CMK (cell line): ENCODE results near the gene SETD1B.
"Not testable (repeated sequence)": the region's sequence is repeated elsewhere in the genome, so short reads cannot be mapped to it uniquely, and the experiment has no call there.

Experiments used
- DNase-seq: peaks from one replicate; pipeline ENCODE4 v3.0.0-alpha.2; 2010; ENCODE audit warnings: low read depth

SETD1B gene

GRCh38 chr12:121825041-121825523 is 21.3 kb downstream of the SETD1B start:
- DNase-seq: no peak

DNA sequence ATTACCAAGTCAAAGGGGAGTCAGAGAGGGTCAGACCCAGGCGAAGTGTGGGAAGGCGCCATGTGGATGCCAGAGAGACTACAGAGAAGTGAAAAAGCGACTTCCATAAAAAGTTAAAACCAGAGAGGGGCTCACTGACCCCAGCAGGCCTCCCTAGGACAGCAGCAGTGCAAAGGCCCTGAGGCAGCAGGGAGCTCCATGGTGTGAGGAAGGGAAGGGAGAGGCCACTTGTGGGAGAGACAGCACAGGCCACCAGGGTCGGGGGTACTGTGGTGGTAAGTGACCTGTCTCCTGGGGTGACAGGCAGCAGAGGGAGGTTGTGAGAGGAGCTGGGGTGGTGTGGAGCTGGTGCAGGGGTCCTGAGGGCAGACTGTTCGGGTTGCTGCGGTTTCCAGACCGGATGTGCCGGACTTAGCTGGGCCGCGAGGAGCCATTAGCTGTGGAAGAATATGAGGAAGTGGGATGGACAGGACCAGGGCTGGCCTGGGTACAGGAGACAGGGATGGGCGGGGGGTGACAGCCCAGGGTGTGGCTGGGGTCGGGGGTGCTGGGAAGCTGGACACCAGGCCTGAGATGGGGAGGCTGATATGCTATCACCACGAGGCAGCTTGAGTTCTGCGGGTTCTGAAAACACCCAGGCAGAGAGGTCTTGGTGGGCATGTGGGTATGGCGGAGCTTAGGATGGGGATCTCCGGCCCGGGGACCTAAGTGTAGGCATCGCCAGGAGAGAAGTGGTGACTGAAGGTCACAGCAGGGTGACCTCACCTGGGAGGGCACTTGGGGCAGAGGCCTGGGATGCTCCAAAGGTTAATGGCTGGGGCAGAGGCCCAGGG is 22.7 kb downstream of the SETD1B start:
- DNase-seq: peak; percentile 86

DNA sequence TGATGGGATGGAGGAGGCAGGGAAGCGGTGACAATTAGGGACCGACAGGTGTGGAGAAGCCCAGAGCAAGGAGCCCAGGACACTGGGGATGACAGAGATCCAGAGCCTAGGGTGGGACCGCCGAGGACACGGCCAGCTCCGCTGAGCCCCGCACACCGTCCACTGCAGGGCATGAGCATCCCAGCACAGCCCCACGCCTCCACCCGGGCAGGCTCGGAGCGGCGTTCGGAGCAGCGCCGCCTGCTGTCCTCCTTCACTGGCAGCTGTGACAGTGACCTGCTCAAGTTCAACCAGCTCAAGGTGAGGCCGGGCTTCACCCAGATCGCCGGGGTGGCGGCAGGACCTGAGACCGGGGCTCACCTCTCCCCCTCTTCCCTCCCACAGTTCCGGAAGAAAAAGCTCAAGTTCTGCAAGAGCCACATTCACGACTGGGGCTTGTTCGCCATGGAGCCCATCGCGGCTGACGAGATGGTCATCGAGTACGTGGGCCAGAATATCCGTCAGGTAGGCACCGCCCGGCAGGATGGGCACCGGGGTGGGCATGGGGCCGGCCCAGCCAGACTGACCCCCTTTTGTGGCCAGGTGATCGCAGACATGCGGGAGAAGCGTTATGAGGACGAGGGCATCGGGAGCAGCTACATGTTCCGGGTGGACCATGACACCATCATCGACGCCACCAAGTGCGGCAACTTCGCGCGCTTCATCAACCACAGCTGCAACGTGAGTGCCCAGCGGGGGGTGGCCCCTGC is 23.7 kb downstream of the SETD1B start:
- DNase-seq: no peak

GRCh38 chr12:121828306-121828705 is 24.5 kb downstream of the SETD1B start:
- DNase-seq: no peak

DNA sequence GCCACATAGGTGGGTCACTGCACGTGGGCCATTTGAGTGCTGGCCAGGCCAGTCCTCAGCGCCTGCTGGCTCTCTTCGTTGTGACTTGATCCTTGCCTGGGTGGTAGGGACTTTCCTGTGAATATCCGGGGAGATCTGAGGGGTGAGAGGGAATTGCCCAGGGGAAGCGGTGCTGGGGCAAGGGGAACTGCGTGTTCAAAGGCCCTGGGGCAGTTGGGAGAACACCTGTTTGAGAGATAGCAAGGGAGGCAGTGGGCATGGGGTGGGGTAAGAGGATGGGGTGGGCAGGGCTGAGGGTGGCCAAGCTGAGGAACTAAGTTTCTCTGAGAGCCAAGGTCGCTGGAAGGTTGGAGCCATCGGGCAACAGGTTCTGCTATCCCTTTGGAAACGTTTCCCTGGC is 25.0 kb downstream of the SETD1B start:
- no peak for DNase-seq

GRCh38 chr12:121829250-121829918 is 25.6 kb downstream of the SETD1B start:
- DNase-seq: no peak

DNA sequence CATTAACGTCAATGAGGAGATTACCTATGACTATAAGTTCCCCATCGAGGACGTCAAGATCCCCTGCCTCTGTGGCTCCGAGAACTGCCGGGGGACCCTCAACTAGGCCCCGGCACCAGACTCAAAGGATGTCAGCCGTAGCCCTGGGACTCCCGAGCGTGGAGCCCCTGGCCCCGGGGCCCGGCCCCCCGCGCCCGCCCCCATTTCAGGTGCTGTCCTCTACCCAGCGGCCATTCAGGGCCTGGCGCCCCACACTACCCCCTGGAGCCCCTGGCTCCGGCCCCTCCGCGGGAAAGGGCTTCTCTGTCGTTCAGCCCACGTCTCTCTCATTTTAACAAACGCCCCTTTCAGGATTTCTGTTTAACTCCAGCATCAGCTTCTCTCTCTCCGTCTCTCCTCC is 26.3 kb downstream of the SETD1B start:
- no peak for DNase-seq

DNA sequence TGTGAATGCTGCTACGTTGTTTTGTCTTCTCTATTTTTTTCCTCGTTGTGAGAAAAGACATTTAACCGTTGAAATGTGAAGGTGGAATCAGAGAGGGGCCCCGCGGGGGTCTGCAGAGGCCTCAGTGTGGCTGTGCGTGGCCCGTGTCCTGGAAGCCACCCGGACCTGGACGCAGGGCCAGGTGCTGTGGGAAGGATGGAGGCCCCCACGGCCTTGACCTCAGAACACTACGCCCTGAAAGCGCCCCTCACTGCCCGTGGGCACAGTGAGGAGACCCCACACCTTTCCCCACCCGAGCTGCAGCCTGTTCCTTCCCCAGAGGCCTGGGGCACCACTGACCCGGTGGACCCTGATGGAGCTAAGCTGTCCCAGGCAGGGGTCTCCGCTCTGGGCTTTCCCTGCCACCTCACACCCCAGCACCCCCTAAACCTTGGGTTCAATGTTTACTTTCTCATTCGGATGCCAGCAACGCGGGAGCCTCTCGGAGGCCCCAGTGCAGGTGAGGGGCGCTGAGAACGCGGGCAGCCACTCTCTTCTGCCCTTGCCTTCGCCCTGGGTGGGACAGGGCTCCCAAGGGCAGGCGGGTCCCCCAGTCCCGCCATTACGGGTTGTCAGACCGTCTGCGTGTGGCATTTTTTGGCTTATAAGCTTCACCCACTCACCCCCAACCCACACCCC is 26.9 kb downstream of the SETD1B start:
- DNase-seq: no peak

- no peak for DNase-seq
Observed at GRCh38 chr12:121831571-121832245, 27.9 kb downstream of the SETD1B start.

- no peak for DNase-seq
Observed at GRCh38 chr12:121837680-121838079, 33.9 kb downstream of the SETD1B start.

GRCh38 chr12:121838126-121838525 is 34.3 kb downstream of the SETD1B start:
- no peak for DNase-seq

GRCh38 chr12:121839106-121839992 is 35.5 kb downstream of the SETD1B start:
- DNase-seq: peak; percentile 96

DNA sequence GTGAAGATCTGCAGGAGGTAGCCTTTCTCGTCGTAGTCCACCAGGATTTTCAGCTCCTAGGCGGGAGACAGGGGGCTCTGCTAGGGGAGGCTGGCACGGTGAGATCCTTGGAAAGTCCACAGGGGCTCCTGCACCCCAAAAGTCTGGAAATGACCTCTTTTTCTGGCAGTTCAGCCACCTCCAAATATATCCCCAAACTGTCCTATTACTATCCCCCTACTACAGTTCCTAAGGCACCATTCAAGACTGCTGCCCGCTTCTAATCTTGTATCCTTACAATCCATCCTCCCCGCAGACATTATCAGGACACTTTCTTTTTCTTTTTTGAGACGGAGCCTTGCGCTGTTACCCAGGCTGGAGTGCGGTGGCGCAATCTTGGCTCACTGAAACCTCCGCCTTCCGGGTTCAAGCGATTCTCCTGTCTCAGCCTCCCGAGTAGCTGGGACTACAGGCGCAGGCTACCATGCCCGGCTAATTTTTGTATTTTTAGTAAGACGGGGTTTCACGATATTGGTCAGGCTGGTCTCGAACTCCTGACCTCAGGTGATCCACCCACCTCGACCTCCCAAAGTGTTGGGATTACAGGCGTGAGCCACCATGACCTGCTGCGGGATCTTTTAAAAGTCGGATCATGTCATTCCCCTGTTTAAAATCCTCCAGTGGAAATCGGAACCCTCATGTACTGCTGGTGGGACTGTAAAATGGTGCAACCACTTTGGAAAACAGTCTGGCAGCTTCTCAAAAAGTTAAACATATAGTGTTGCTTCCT is 36.4 kb downstream of the SETD1B start:
- no peak for DNase-seq

GRCh38 chr12:121843236-121843982 is 39.6 kb downstream of the SETD1B start:
- no peak for DNase-seq

DNA sequence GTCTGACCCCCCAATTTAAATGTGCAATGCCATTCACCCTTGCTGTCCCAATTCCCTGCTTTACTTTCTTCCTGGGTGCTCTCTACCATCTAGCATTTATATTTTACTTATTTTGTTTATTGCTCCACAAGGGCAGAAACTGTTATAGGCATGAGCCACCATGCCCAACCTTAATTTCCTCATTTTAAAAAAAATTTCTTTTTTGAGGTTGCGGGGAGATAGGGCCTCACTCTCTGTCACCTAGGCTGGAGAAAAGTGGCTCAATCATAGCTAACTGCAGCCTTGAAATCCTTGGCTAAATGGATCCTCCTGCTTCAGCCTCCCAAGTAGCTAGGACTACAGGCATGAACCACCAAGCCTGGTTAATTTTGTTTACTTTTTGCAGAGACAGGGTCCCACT is 41.9 kb downstream of the SETD1B start:
- no peak for DNase-seq

DNA sequence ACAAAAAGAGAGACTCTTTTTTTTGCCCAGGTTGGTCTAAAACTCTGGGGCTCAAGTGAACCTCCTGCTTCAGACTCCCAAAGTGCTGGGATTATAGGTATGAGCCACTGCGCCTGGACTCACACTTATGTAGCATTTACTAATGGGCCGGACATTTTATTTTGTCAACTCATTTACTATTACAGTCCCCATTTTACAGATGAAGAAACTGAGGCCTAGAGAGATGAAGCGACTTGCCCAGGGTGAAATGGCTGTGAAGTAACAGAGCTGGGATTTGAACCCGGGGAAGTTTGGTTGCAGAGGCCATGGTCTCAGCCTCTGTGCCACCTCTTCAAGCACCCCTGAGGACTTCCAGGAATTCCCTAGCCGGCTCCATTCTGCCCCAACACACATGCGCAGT is 45.4 kb downstream of the SETD1B start:
- no peak for DNase-seq

- no peak for DNase-seq
Observed at GRCh38 chr12:121849665-121850064, 45.9 kb downstream of the SETD1B start.

GRCh38 chr12:121852392-121852791 is 48.6 kb downstream of the SETD1B start:
- not testable (repeated sequence) for DNase-seq
